Measurements from ENCODE around the gene TKFC.

Gene TKFC

GRCh38 chr11:61350803-61351202, 17.8 kb downstream of the TKFC start:
- H3K4me3 ChIP-seq (ENCODE audit: low read depth, low read length): no peak overlapping the region

GRCh38 chr11:61352038-61352437, 19.0 kb downstream of the TKFC start:
- Histone ChIP-seq H4K91ac (ENCODE audit: low read depth, low read length) (no peak overlapping the region), H3K4me3 (ENCODE audit: low read depth, low read length) (no peak overlapping the region), H3K27ac (ENCODE audit: low read depth, low read length) (no peak overlapping the region), H4K12ac (ENCODE audit: low read depth, low read length) (no peak overlapping the region), H3K4ac (ENCODE audit: low read depth, low read length) (no peak overlapping the region), H3K36me3 (ENCODE audit: control insufficient read depth in 1 of 2, insufficient read depth in 2 of 2, low read length in 2 of 2) (peaks cover 28 to 49% of the 10 kb centered on the region in 2 experiments), H3K4me1 (ENCODE audit: control insufficient read depth in 1 of 2, insufficient read depth in 2 of 2, low read length in 2 of 2) (no peaks in the 10 kb centered on the region), H3K79me1 (ENCODE audit: low read length) (no peaks in the 10 kb centered on the region), H3K23ac (ENCODE audit: low read length) (no peak overlapping the region), H2BK5ac (ENCODE audit: low read depth, low read length, poor library complexity) (no peak overlapping the region), H3K18ac (ENCODE audit: low read length) (no peak overlapping the region), H2AK5ac (ENCODE audit: low read length) (no peak overlapping the region), H3K14ac (ENCODE audit: low read length) (no peak overlapping the region), H3K79me2 (ENCODE audit: control insufficient read depth, insufficient read depth, low read length, poor library complexity) (no peaks in the 10 kb centered on the region), H2BK120ac (ENCODE audit: insufficient read depth, low read length, poor library complexity) (no peak overlapping the region), H3K9ac (ENCODE audit: low read length) (no peak overlapping the region), H3K9me3 (ENCODE audit: insufficient read depth, low read depth, low read length) (peaks cover 3% of the 10 kb centered on the region), H3K27me3 (ENCODE audit: insufficient read depth, low read length) (no peaks in the 10 kb centered on the region), H2AFZ (ENCODE audit: insufficient read depth, low read length, poor library complexity) (no peak overlapping the region), H4K8ac (ENCODE audit: low read depth, low read length) (no peak overlapping the region), H2BK12ac (ENCODE audit: low read length) (no peak overlapping the region), H3K4me2 (ENCODE audit: low read length) (no peak overlapping the region)
- whole genome bisulfite sequencing (ENCODE audit: extremely low coverage, insufficient coverage, insufficient read length): no CpG with 5 or more reads among the region's 8 CpGs
- no peak for DNase-seq

More at GRCh38 chr11:61350803-61351202, 17.8 kb downstream of the TKFC start:
- H3K79me1 ChIP-seq (ENCODE audit: low read length): no peaks in the 10 kb centered on the region
- no peak overlapping the region for H4K8ac ChIP-seq (ENCODE audit: low read depth, low read length)
- H2AK5ac ChIP-seq (ENCODE audit: low read length): no peak overlapping the region
- H3K9me3 ChIP-seq (ENCODE audit: insufficient read depth, low read depth, low read length): peaks cover 3% of the 10 kb centered on the region
- H3K14ac ChIP-seq (ENCODE audit: low read length): no peak overlapping the region
- H2BK5ac ChIP-seq (ENCODE audit: low read depth, low read length, poor library complexity): no peak overlapping the region
- H3K4me2 ChIP-seq (ENCODE audit: low read length): no peak overlapping the region
- H2AFZ ChIP-seq (ENCODE audit: insufficient read depth, low read length, poor library complexity): no peak overlapping the region
- no peak overlapping the region for H4K12ac ChIP-seq (ENCODE audit: low read depth, low read length)
- H3K4me1 ChIP-seq (ENCODE audit: control insufficient read depth in 1 of 2, insufficient read depth in 2 of 2, low read length in 2 of 2): peaks cover 3 to 7% of the 10 kb centered on the region in 2 experiments
- H3K36me3 ChIP-seq (ENCODE audit: control insufficient read depth in 1 of 2, insufficient read depth in 2 of 2, low read length in 2 of 2): peaks cover 25 to 50% of the 10 kb centered on the region in 2 experiments
- H3K23ac ChIP-seq (ENCODE audit: low read length): no peak overlapping the region
- no peak overlapping the region for H2BK12ac ChIP-seq (ENCODE audit: low read length)
- H3K18ac ChIP-seq (ENCODE audit: low read length): no peak overlapping the region
- H3K79me2 ChIP-seq (ENCODE audit: control insufficient read depth, insufficient read depth, low read length, poor library complexity): no peaks in the 10 kb centered on the region
- no peak overlapping the region for H2BK120ac ChIP-seq (ENCODE audit: insufficient read depth, low read length, poor library complexity)
- no peak for DNase-seq
- H3K4ac ChIP-seq (ENCODE audit: low read depth, low read length): no peak overlapping the region
- no peak overlapping the region for H3K27ac ChIP-seq (ENCODE audit: low read depth, low read length)
- H3K27me3 ChIP-seq (ENCODE audit: insufficient read depth, low read length): no peaks in the 10 kb centered on the region
- no CpG with 5 or more reads among the region's 8 CpGs for WGBS (ENCODE audit: extremely low coverage, insufficient coverage, insufficient read length)
- no peak overlapping the region for H3K9ac ChIP-seq (ENCODE audit: low read length)
- H4K91ac ChIP-seq (ENCODE audit: low read depth, low read length): no peak overlapping the region

GRCh38 chr11:61353131-61354067, 20.4 kb downstream of the TKFC start:
- Histone ChIP-seq H3K9ac (ENCODE audit: low read length) (no peak overlapping the region), H3K79me2 (ENCODE audit: control insufficient read depth, insufficient read depth, low read length, poor library complexity) (no peaks in the 10 kb centered on the region), H3K27me3 (ENCODE audit: insufficient read depth, low read length) (no peaks in the 10 kb centered on the region), H4K12ac (ENCODE audit: low read depth, low read length) (no peak overlapping the region), H3K36me3 (ENCODE audit: control insufficient read depth in 1 of 2, insufficient read depth in 2 of 2, low read length in 2 of 2) (peaks cover 28 to 41% of the 10 kb centered on the region in 2 experiments), H3K4me1 (ENCODE audit: control insufficient read depth in 1 of 2, insufficient read depth in 2 of 2, low read length in 2 of 2) (no peaks in the 10 kb centered on the region), H2AK5ac (ENCODE audit: low read length) (no peak overlapping the region), H2BK120ac (ENCODE audit: insufficient read depth, low read length, poor library complexity) (no peak overlapping the region), H3K14ac (ENCODE audit: low read length) (no peak overlapping the region), H2AFZ (ENCODE audit: insufficient read depth, low read length, poor library complexity) (no peak overlapping the region), H3K27ac (ENCODE audit: low read depth, low read length) (no peak overlapping the region), H3K4ac (ENCODE audit: low read depth, low read length) (no peak overlapping the region), H4K8ac (ENCODE audit: low read depth, low read length) (no peak overlapping the region), H3K23ac (ENCODE audit: low read length) (no peak overlapping the region), H3K9me3 (ENCODE audit: insufficient read depth, low read depth, low read length) (peaks cover 3% of the 10 kb centered on the region), H2BK5ac (ENCODE audit: low read depth, low read length, poor library complexity) (no peak overlapping the region), H3K4me3 (ENCODE audit: low read depth, low read length) (no peak overlapping the region), H3K18ac (ENCODE audit: low read length) (no peak overlapping the region), H3K79me1 (ENCODE audit: low read length) (no peaks in the 10 kb centered on the region), H2BK12ac (ENCODE audit: low read length) (no peak overlapping the region), H4K91ac (ENCODE audit: low read depth, low read length) (no peak overlapping the region), H3K4me2 (ENCODE audit: low read length) (no peak overlapping the region)
- no CpG with 5 or more reads among the region's 15 CpGs for WGBS (ENCODE audit: extremely low coverage, insufficient coverage, insufficient read length)
- no peak for DNase-seq

GRCh38 chr11:61354208-61354607, 21.2 kb downstream of the TKFC start:
- Histone ChIP-seq H3K4me1 (ENCODE audit: control insufficient read depth in 1 of 2, insufficient read depth in 2 of 2, low read length in 2 of 2) (no peaks in the 10 kb centered on the region), H3K23ac (ENCODE audit: low read length) (no peak overlapping the region), H2BK5ac (ENCODE audit: low read depth, low read length, poor library complexity) (no peak overlapping the region), H2AFZ (ENCODE audit: insufficient read depth, low read length, poor library complexity) (no peak overlapping the region), H4K91ac (ENCODE audit: low read depth, low read length) (no peak overlapping the region), H3K18ac (ENCODE audit: low read length) (no peak overlapping the region), H3K4ac (ENCODE audit: low read depth, low read length) (no peak overlapping the region), H3K79me2 (ENCODE audit: control insufficient read depth, insufficient read depth, low read length, poor library complexity) (no peaks in the 10 kb centered on the region), H4K12ac (ENCODE audit: low read depth, low read length) (no peak overlapping the region), H3K9ac (ENCODE audit: low read length) (no peak overlapping the region), H3K36me3 (ENCODE audit: control insufficient read depth in 1 of 2, insufficient read depth in 2 of 2, low read length in 2 of 2) (peaks cover 24 to 34% of the 10 kb centered on the region in 2 experiments), H3K14ac (ENCODE audit: low read length) (no peak overlapping the region), H3K9me3 (ENCODE audit: insufficient read depth, low read depth, low read length) (peaks cover 3% of the 10 kb centered on the region), H2BK12ac (ENCODE audit: low read length) (no peak overlapping the region), H4K8ac (ENCODE audit: low read depth, low read length) (no peak overlapping the region), H3K4me3 (ENCODE audit: low read depth, low read length) (no peak overlapping the region), H2AK5ac (ENCODE audit: low read length) (no peak overlapping the region), H3K4me2 (ENCODE audit: low read length) (no peak overlapping the region), H2BK120ac (ENCODE audit: insufficient read depth, low read length, poor library complexity) (no peak overlapping the region), H3K27me3 (ENCODE audit: insufficient read depth, low read length) (no peaks in the 10 kb centered on the region), H3K27ac (ENCODE audit: low read depth, low read length) (no peak overlapping the region), H3K79me1 (ENCODE audit: low read length) (no peaks in the 10 kb centered on the region)
- no peak for DNase-seq
- no CpG with 5 or more reads among the region's 2 CpGs for WGBS (ENCODE audit: extremely low coverage, insufficient coverage, insufficient read length)

Data from trophoblast cell (in vitro differentiated cells and primary cell).